ENCODE measurements around the gene FRMD8.

FRMD8 gene, protein sequence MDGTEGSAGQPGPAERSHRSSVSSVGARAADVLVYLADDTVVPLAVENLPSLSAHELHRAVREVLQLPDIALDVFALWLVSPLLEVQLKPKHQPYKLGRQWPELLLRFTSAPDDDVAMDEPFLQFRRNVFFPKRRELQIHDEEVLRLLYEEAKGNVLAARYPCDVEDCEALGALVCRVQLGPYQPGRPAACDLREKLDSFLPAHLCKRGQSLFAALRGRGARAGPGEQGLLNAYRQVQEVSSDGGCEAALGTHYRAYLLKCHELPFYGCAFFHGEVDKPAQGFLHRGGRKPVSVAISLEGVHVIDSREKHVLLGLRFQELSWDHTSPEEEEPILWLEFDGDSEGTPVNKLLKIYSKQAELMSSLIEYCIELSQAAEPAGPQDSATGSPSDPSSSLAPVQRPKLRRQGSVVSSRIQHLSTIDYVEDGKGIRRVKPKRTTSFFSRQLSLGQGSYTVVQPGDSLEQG

DNA sequence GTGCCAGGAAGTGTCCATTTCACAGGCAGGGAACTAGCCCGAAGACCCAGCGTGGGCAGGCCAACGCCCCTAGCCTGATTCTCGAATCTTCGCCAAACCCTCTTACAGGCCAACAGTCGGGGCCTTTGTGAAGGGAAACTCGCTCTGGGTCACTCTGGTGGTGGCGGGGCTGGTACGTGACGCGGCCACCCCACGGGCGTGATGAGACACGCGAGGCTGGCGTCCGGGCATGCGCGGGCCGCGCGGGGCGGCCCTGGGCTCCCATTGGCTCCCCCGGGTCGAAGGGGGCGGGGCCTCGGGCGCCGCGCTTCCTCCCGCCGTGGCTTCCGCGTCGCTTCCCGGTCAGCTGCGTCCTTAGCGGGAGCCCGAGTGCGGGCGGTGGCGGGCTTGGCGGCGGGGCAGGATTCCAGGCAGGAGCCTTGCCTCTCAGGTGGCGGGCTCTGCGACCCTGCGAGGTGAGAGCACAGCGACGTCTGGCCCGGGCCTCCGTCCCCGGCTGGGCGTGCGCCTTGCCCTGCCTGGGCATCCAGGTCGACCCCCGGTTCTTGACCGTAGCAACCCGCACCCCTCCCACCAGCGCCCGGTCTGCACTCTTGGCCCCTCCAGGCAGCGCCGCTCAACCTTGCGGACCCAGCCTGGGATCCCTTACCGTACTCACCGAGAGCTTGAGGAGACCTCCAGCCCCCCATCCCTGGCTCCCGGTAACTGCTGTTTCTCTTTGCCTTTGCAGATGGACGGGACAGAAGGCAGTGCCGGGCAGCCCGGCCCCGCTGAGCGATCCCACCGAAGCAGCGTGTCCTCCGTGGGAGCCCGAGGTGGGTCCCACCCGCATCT is at the start of gene FRMD8:
Gene FRMD8 (plus strand): TSS at position 331 of the 834 bp plus-strand sequence. CDS start 400 bp downstream, at position 731.
- DNase-seq = peak; percentile 92

DNA sequence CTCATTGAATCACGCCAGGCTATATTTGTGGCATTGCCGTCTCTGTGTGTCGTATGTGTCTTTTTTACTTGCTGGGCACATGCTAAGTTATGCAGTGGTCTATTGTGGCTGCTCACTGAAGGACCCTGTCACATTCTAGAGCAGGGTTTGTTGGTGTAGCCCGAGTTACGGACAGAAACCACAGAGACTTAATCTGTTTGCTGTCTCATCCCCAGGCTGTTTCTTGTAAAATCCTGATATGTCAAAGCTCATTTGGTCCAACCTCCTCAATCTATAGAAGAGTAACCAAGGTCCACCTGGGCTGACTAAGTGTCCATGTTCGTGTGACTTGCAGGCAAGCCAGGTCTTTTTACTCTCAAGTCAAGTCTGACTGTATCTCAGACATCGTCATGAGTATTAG is 47.8 kb upstream of the FRMD8 start:
- DNase-seq = no peak

DNA sequence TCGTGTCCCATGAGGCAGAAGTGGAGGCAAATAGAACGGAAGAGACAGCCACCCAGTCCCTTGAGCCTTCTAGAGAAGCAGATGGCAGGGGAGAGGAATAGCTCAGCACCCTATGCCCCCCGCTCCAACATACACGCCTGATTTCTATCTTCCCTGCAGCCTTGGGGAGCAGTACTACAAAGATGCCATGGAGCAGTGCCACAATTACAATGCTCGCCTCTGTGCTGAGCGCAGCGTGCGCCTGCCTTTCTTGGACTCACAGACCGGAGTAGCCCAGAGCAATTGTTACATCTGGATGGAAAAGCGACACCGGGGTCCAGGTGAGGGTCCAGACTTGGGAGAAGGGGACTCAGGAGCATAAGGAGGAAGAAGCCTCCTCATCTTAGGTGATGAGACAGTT is 46.2 kb upstream of the FRMD8 start:
- DNase-seq = no peak

DNA sequence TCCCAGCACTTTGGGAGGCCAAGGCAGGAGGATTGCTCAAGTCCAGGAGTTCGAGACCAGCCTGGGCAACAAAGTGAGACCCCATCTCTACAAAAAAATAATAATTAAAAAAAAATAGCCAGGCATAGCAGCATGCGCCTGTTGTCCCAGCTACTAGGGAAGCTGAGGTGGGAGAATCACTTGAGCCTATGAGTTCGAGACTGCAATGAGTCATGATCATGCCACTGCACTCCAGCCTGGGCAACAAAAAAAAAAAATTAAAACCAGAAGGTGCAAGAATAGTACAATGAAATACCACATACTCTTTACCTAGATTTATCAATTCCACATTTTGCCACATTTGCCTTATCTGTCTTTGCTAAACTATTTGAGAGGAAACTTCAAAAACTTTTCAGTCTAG is 44.6 kb upstream of the FRMD8 start:
- no peak for DNase-seq

DNA sequence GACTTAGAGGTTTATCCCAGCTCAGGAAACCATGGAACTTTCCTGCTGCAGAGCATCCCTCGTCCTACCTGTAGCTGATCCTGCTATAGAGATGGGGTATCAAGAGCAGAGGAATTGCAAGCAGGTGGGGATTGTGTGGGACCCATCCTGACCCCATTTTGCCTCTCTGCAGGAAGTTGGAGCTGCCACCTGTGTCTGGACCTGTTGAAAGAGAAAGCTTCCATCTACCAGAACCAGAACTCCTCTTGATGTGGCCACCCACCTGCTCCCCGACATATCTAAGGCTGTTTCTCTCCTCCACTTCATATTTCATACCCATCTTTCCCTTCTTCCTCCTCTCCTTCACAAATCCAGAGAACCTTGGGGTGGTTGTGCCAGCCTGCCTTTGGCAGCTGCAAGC is 34.9 kb upstream of the FRMD8 start:
- no peak for DNase-seq

DNA sequence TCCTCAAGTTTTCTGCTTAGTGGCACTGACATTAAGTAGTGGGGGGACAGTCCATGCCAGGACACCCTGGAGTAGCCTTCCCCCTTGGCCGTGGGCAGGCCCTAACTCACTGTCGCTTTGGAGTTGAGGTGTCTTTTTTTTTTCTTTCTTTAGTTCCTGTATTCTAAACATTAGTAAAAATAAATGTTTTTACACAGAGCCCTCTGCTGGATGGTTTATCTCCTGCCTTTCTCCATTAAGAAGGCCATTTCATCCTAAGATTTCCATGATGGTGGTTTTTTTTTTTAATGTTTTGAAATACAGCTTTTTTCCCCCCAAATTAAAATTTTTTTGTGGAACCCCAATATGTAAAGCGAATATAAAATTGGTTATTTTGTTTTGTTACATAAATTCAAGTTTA is 33.7 kb upstream of the FRMD8 start:
- DNase-seq = no peak

DNA sequence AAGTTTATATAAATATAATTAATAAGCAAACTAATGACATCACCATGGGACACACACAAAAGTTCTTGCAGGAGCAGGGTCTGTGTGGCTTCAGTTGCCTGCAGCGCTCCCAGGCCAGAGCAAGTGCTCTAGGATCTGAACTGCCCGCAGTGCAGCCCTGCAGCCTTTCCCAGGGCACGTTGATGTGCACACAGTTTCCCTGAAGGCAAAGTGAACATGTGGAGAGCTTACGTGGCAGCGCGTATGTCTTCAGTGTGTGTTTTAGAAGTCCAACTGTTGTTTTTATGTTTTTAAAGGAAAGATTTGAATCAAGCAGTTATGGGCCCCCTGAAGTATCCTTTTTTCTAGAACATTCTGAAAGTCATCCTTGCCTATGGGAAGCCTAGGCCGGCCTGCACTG is 33.1 kb upstream of the FRMD8 start:
- DNase-seq = no peak

DNA sequence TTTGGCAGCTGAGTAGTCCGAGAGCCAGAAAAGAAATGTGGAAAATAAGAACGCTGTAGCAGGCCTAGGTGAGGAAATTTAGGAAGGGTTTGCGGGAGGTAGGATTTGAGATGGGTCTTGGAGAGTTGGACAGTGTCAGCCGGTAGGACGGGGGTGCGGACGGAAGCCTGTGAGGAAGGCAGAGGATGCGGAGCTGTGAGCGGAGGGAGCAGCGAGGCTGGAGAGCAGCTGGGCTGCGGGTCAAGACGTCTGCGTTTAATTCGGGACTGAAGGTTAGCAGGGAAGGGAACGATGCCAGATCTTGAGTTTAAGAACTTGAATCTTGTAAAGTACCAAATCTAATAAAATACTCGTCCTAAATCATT is 32.6 kb upstream of the FRMD8 start:
- no peak for DNase-seq

DNA sequence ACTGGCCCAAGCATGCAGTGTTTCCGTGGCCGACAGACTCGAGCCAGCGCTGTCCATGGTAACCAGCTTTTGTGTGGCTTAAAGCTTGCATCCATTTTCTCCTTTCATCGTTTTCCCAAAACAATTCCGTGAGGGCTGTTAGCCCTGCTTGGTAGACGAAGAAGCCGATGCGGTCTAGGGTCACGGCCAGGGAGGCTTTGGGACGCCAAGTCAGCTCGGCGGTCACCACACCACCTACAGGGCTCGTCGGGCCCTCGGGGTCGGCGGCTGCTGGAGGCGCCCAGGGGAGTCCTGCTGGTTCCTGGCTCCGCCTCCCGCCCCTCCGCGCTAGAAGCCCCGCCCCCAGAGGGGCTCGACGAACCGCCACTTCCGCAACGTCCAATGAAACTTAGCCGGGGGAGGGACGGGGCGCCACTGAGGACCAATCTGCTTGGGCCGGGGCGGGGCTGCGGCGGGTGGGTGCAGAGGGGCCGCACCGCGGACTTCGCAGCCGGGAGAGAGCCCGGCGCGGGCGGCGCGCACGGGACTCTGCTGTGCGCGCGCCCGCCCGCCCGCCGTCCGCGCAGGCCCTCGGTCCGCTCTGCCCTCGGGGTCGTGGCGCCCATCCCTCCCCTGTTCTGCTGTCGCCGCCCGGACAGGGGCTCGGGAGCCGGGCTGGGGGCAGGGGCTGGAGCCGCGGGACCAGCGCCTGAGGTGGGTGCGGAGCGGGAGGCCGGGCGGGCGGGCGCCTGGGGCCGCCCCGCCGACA is 32.0 kb upstream of the FRMD8 start, which contains the start of gene TIGD3:
Gene TIGD3 (plus strand): TSS at position 487 of the 748 bp plus-strand sequence. CDS start 1,058 bp downstream, outside the sequence.
- peak; percentile 97 for DNase-seq

DNA sequence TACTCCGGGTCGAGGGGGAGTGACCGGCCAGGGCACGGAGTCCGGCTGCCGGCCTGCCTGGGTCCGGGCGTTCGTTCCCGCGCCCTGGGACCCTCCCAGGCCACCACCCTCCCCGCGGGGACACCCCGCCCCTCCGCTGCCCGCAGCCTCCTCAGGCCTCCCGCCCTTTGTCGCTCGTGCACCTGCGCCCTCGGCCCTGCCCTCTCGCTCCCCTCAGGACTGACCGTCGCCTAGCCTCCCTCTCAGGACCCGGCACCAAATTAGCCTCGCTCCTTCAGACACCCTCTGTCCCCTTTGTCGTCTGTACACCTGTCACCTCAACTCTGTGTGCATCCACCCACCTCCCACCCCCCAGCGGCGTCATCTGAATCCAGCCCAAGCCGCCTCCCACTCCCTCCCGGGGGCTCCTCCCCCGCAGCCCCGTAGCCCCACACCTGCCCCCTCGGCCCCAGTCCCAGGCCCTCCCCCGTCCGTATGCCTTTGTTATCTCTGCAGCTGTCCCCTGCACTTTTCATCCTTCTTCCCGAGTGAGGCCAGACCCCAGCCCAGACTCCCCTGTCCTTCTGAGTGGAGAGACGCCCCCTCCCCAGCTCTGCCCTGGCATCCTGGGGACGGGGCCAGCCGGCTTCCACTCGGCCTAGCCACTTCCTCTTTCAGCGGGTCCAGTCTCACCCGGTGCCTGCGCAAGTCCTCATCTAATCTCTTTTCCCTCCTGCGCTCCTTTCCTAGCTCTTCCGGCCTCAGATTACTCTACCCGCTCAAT is 31.2 kb upstream of the FRMD8 start:
- DNase-seq = peak; percentile 60

DNA sequence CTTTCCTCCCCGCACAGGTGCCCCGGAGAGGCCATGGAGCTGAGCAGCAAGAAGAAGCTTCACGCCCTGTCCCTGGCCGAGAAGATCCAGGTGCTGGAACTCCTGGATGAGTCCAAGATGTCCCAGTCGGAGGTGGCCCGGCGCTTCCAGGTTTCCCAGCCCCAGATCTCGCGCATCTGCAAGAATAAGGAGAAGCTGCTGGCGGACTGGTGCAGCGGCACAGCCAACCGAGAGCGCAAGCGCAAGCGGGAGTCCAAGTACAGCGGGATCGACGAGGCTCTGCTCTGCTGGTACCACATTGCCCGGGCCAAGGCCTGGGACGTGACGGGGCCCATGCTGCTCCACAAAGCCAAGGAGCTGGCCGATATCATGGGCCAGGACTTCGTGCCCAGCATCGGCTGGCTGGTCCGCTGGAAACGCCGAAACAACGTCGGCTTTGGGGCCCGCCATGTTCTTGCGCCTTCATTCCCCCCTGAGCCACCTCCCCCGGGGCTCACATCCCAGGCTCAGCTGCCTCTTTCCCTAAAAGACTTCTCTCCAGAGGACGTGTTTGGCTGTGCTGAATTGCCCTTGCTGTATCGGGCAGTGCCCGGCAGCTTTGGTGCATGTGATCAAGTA is 30.6 kb upstream of the FRMD8 start:
- DNase-seq = no peak

DNA sequence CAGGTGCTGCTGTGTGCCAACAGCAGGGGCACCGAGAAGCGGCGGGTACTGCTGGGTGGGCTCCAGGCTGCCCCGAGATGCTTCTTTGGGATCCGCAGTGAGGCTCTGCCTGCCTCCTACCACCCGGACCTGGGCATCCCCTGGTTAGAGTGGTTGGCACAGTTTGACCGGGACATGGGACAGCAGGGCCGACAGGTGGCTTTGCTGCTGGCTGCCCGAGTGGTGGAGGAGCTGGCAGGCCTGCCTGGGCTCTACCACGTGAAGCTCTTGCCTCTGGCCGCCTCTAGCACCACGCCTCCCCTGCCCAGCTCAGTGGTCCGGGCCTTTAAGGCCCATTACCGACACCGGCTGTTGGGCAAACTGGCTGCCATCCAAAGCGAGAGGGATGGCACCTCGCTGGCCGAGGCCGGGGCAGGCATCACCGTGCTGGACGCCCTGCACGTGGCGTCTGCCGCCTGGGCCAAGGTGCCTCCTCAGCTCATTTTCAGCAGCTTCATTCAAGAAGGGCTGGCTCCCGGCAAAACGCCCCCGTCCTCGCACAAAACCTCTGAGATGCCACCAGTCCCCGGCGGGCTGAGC is 30.0 kb upstream of the FRMD8 start:
- no peak for DNase-seq

DNA sequence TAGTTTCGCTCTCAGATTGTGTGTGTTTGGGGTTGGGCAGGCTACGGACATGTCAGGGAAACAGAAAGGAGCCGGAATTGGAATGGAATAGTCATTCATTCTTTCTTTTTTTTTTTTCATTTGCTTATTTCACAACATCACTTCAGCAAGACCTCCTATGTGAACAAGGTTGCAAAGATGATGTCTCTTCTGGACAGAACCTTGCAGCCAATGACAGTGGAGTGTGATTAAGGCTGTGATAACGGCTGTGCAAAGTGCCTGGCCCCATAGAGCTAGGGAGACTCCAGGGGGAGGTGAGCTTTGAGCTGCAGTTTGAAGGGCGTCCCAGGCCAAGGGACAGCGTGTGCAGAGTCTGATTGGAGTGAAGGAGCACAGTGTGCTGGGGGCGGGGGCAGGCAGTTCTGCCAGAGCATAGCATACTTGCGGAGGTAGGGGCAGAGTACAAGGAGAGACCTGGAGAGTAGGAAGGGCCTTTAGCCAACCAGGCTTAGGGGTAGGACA is 28.5 kb upstream of the FRMD8 start:
- no peak for DNase-seq

DNA sequence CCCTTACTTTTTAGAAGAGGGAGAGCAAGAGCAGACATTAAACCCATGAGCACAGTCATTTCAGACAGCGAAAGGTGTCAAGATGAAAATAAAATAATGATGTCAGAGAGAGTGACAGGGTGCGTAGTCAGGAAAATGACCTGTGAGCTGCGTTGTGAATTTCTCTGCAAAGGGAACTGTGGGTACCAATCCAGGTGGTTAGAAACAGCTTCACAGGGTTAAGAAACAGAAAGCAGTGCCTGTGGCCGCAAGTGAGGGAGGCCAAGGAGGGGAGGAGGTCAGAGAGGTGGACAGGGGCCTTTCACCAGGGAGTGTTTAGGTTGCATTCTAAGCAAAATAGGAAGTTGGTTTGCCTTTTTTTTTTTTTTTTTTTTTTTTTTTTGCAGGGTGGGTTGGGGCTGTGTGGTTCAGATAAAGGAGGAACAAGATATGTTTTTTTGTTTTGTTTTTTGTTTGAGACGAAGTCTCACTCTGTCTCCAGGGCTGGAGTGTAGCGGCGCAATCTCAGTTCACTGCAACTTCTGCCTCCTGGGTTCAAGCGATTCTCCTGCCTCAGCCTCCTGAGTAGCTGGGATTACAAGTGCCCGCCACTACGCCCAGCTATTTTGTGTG is 24.0 kb upstream of the FRMD8 start:
- peak; percentile 62 for DNase-seq

DNA sequence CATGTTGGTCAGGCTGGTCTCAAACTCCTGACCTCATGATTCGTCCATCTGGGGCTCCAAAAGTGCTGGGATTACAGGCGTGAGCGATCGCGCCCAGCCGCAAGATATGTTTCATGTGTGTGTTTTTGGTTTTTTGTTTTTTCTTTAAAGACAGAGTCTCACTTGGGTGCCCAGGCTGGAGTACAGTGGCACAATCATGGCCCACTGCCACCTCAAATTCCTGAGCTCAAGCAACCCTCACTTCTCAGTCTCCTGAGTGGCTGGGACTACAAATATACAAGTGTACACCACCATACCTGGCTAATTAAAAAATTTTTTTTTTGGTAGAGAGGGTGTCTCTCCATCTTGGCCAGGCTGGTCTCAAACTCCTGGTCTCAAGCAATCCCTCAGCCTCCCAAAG is 23.5 kb upstream of the FRMD8 start:
- no peak for DNase-seq

DNA sequence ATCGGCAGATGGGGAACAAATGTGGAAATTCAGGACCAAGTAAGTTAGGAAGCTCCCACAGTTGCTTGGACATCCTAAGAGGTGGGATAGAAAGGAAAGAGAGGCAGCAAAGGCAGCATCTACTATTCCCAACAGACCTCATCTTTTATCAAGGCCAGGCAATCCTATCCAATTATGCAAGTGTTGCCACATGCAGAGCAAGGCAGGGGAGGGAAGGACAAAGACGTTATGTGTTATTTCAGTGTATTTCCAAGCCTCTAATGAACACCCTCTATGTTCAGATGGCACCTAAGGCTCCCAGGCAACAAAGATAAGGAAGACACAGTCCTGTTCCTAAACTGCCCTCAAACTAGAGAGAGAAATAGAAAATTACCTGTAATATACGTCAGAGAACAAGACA is 22.7 kb upstream of the FRMD8 start:
- no peak for DNase-seq

DNA sequence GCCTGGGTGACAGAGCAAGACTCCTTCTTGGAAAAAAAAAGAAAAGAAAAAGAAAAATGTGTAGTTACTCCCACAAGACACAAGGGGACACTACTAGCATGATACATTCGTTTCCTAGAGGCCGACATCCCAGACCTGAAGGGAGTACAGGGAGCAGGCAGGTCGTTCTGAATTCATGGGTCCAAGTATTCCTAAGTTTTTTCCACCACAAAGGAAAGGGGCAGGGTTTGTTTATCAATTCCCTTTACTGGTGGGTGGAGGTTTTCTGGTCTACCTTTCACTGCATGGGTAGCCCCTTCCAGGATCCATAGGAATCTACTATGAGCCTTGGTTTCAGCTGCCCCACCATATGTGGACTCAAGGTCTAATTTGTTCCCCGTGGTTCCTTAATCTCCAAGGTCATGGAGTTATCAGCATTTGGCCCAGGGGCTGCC is 20.1 kb upstream of the FRMD8 start:
- no peak for DNase-seq

DNA sequence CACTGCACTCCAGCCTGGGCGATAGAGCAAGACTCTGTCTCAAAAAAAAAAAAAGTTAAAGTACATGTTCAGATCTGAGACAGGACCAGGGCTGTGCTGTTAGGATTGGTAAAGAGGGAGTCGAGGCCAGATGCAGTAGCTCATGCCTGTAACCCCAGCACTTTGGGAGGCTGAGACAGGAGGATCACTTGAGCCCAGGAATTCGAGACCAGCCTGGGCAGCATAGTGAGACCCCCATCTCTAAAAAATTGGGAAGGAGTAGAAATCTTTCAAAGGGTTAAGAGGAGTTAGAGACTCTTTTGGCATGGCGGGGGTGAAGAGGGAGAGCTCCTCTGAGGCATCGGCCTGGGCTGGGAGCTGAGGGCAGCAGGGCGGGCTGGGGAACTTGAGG is 15.8 kb upstream of the FRMD8 start:
- DNase-seq = no peak

DNA sequence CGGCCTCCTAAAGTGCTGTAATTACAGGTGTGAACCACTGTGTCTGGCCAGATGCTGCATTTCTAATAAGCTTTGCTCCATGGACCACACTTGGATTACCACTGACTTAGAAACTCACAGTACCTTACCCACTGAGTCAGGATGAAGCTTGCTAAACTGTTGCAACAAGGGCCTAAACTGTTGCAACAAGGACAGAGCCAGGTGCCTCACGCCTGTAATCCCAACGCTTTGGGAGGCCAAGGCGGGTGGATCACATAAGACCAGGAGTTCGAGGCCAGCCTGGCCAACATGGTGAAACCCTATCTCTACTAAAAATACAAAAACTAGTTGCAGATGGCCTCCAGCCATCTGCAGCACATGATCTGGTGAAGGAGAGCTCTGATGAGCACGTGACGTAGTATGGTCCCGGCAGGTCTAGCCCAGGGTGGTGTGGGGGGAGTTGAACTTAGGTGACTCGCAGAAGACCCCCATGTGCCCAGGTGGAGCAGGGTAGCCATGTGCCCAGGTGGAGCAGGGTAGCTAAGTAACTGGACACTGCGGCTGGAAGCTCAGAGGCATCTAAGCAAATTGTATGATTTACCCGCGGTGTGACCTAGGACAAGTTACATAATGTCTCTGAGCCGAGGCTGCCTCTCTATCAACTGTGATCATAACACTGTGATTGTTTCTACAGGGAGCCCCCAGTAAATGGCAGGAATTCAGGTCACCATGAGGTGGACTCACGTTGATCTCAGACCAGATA is 12.4 kb upstream of the FRMD8 start:
- no peak for DNase-seq

DNA sequence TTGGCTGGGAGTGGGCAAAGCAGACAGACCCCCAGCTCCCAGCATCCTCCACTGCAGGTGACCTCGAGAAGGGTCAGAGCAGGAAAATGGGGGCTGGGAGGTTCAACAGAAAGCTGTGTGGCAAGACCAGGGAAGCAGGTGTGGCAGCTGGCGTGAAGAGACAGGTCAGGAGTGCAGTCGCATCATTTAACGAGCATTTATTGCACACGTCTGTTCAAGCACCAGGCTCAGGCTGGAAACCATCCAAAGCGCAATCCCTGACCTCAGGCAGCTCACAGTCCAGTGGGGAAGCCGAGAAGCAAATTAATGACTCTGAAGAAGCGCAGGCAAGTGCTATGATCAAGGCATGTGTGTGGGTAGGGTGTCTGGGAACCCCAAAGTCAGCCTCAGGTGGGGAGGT is 11.4 kb upstream of the FRMD8 start:
- no peak for DNase-seq
